GM21390 (cell line): ENCODE results near the gene CFAP74.

Source experiments
- ATAC-seq: cut with Tn5 transposase; IDR thresholded peaks from one replicate; pipeline ENCODE4 v1.9.1; 2021; ENCODE audit not compliant: unreplicated experiment

The CFAP74 gene

GRCh38 chr1:1971017-1971416 is 32.6 kb downstream of the CFAP74 start:
- no peak for ATAC-seq

- ATAC-seq, result no peak
Measured at GRCh38 chr1:1969953-1970716, 33.5 kb downstream of the CFAP74 start.

GRCh38 chr1:1969505-1969900 is 34.1 kb downstream of the CFAP74 start:
- no peak for ATAC-seq

GRCh38 chr1:1968767-1969504 is 34.6 kb downstream of the CFAP74 start:
- ATAC-seq, result no peak

- ATAC-seq, result no peak
Measured at GRCh38 chr1:1967879-1968278, 35.7 kb downstream of the CFAP74 start.

- ATAC-seq, result no peak
Measured at GRCh38 chr1:1967151-1967550, 36.4 kb downstream of the CFAP74 start.

GRCh38 chr1:1966071-1966740 is 37.4 kb downstream of the CFAP74 start:
- ATAC-seq, result no peak

- no peak for ATAC-seq
Measured at GRCh38 chr1:1965546-1965945, 38.0 kb downstream of the CFAP74 start.

GRCh38 chr1:1964811-1965210 is 38.8 kb downstream of the CFAP74 start:
- ATAC-seq, result no peak

- no peak for ATAC-seq
Measured at GRCh38 chr1:1963570-1963969, 40.0 kb downstream of the CFAP74 start.

GRCh38 chr1:1962752-1963151 is 40.8 kb downstream of the CFAP74 start:
- ATAC-seq, result no peak

- no peak for ATAC-seq
Measured at GRCh38 chr1:1960480-1961196, 42.9 kb downstream of the CFAP74 start.

GRCh38 chr1:1959840-1960479 is 43.6 kb downstream of the CFAP74 start:
- ATAC-seq, result no peak

- no peak for ATAC-seq
Measured at GRCh38 chr1:1959459-1959839, 44.1 kb downstream of the CFAP74 start.

- no peak for ATAC-seq
Measured at GRCh38 chr1:1958071-1958541, 45.5 kb downstream of the CFAP74 start.

- no peak for ATAC-seq
Measured at GRCh38 chr1:1957533-1957961, 46.0 kb downstream of the CFAP74 start.

- no peak for ATAC-seq
Measured at GRCh38 chr1:1956586-1957532, 46.7 kb downstream of the CFAP74 start.

- ATAC-seq, result no peak
Measured at GRCh38 chr1:1956101-1956500, 47.5 kb downstream of the CFAP74 start.

GRCh38 chr1:1955621-1956094 is 47.9 kb downstream of the CFAP74 start:
- ATAC-seq, result no peak
